Tibial nerve (tissue), 4 donors: ENCODE results near the gene PTPRCAP. TPM values are rescaled to one million over a fixed set of nuclear protein-coding genes. Genes with fewer than 3 reads are reported as not detected.

ENCODE experiments used
- DNase-seq, 2 donors: peaks; one replicate each; pipeline ENCODE4 v3.0.0-alpha.2; 2019; ENCODE audit warnings: low spot score in 2 of 2
- H3K27ac ChIP-seq, 4 donors: fragments of 200-600 bp; sonication (generic) in 3 of 4; one replicate each; pipeline ENCODE4 v1.5.1; 2017 to 2019; ENCODE audit warnings: mild to moderate bottlenecking in 1 of 4
- H3K27me3 ChIP-seq, 2 donors: fragments of 200-600 bp; sonication (generic) in 1 of 2; one replicate each; pipeline versions ENCODE4 v1.5.1 to v1.6.0; 2017 to 2019
- H3K36me3 ChIP-seq, 3 donors: fragments of 200-600 bp; sonication (generic); one replicate each; pipeline ENCODE4 v1.5.1; 2018 to 2019
- H3K4me1 ChIP-seq, 4 donors: fragments of 200-600 bp; sonication (generic) in 3 of 4; one replicate each; pipeline ENCODE4 v1.5.1; 2017 to 2019
- H3K4me3 ChIP-seq, 4 donors: fragments of 200-600 bp; sonication (generic) in 3 of 4; one replicate each; pipeline ENCODE4 v1.5.1; 2017 to 2019; ENCODE audit warnings: mild to moderate bottlenecking in 1 of 4, moderate library complexity in 1 of 4
- H3K9me3 ChIP-seq, 4 donors: fragments of 200-600 bp; sonication (generic) in 3 of 4; one replicate each; pipeline ENCODE4 v1.5.1; 2017 to 2019
- EP300 ChIP-seq, 2 donors: sonication (generic); formaldehyde crosslinking; IDR thresholded peaks; one replicate each; pipeline ENCODE4 v1.6.1; 2017; ENCODE audit warnings: antibody characterized with exemption in 2 of 2, mild to moderate bottlenecking in 1 of 2
- POLR2A ChIP-seq, 2 donors: fragments of 450-650 bp; IDR thresholded peaks; one replicate each; pipeline ENCODE4 v1.6.1; 2017; ENCODE audit warnings: antibody characterized with exemption in 2 of 2, mild to moderate bottlenecking in 2 of 2, moderate library complexity in 2 of 2
- WGBS, 2 donors: methylation state at CpG; one replicate each; pipeline ENCODE4 v1.1.5; 2018; 5-methylcytosine and 5-hydroxymethylcytosine counted together
- total RNA-seq, 4 donors: library from RNA; depleted of rRNA; stranded (reverse); fragments of >200 nt; gene quantifications; one replicate each; pipeline ENCODE4 v1.1.0, GENCODE V29; 2016
- TF ChIP-seq, protein P1 (sequence below), 5 experiments: fragments of 200-600 bp in 3 of 5; fragments of 450-650 bp in 2 of 5; sonication (generic) in 3 of 5; IDR thresholded peaks; one replicate each; pipeline ENCODE4 v1.5.1; 2016 to 2019; ENCODE audit warnings: antibody characterized with exemption in 5 of 5, mild to moderate bottlenecking in 3 of 5, moderate library complexity in 2 of 5

The PTPRCAP gene
- total RNA-seq, 4 donors from 2014 or later = 6.9 to 18.0 (median 12.8) TPM

DNA sequence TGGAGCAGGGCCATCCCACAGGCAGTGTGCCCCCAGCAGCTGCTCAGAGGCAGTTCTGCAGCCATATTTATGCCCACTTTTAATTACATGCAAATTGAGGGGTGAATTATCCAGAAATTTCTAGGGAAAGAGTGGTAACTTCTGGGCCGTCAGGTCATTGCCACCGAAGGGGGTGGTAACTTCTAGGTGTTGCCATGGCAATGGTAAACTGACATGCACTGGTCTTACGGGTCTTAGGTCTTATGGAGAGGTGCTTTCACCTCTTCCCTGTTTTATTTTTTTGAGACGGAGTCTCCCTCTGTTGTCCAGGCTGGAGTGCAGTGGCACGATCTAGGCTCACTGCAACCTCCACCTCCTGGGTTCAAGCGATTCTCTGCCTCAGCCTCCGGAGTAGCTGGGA is 35.4 kb upstream of the PTPRCAP start:
- no peak overlapping the region for H3K27ac ChIP-seq
- no peaks in the 10 kb centered on the region for H3K36me3 ChIP-seq
- 79 to 83% methylated on average over 7 of the region's 7 CpGs for WGBS, 2 donors
- H3K9me3 ChIP-seq = no peaks in the 10 kb centered on the region
- no peak overlapping the region for H3K4me3 ChIP-seq
- no peaks in the 10 kb centered on the region for H3K27me3 ChIP-seq
- TF ChIP-seq, protein P1, sequence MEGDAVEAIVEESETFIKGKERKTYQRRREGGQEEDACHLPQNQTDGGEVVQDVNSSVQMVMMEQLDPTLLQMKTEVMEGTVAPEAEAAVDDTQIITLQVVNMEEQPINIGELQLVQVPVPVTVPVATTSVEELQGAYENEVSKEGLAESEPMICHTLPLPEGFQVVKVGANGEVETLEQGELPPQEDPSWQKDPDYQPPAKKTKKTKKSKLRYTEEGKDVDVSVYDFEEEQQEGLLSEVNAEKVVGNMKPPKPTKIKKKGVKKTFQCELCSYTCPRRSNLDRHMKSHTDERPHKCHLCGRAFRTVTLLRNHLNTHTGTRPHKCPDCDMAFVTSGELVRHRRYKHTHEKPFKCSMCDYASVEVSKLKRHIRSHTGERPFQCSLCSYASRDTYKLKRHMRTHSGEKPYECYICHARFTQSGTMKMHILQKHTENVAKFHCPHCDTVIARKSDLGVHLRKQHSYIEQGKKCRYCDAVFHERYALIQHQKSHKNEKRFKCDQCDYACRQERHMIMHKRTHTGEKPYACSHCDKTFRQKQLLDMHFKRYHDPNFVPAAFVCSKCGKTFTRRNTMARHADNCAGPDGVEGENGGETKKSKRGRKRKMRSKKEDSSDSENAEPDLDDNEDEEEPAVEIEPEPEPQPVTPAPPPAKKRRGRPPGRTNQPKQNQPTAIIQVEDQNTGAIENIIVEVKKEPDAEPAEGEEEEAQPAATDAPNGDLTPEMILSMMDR (IDR thresholded peaks at IDR 0.05) = no peak
- no peak for TF ChIP-seq POLR2A (IDR thresholded peaks at IDR 0.05)
- no peak for TF ChIP-seq EP300 (IDR thresholded peaks at IDR 0.05)
- H3K4me1 ChIP-seq = peaks cover 0 to 21% (median 8%) of the 10 kb centered on the region in 4 donors
- DNase-seq = no peak

DNA sequence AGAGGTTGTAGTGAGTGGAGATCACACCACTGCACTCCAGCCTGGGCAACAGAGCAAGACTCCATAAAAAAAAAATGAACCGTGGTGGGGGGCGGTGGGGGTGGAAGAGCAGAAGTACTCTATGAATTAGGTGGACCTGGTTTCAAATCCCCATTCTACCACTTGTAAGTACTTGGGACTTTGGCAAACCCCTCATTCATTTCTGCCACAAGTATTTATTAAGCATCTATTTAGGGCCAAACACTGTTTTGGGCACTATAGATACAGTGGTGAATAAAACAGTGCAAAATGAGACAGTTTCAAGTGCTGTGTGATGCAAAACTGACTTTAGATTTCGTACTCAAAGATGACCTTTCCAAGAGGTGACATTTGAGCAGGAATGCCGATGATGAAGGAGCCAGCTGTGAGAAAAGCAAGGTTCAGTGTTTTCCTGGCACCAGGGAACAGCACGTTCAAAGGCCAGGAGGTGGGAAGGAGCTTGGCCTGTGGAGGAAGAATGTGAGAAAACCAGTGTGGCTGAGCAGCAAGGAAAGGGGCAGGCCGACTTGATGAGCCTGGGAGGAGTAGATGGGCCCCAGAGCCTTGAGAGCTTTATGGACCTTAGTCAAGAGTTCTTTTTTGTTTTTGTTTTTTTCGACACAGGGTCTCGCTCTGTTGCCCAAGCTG is 33.0 kb upstream of the PTPRCAP start:
- TF ChIP-seq EP300 (IDR thresholded peaks at IDR 0.05) (peak in 1 of 2 donors; percentile 30), POLR2A (IDR thresholded peaks at IDR 0.05) (no peak)
- TF ChIP-seq, protein P1 (IDR thresholded peaks at IDR 0.05) = no peak
- Histone ChIP-seq H3K27me3 (no peaks in the 10 kb centered on the region), H3K9me3 (no peaks in the 10 kb centered on the region), H3K27ac (peak overlapping the region in 2 of 4 donors; percentile 93 to 94), H3K4me1 (peaks cover 0 to 42% (median 18%) of the 10 kb centered on the region in 4 donors), H3K36me3 (peaks cover 0 to 13% (median 0%) of the 10 kb centered on the region in 3 donors), H3K4me3 (no peak overlapping the region)
- WGBS, 2 donors = 65 to 76% methylated on average over 8 of the region's 8 CpGs
- no peak for DNase-seq

DNA sequence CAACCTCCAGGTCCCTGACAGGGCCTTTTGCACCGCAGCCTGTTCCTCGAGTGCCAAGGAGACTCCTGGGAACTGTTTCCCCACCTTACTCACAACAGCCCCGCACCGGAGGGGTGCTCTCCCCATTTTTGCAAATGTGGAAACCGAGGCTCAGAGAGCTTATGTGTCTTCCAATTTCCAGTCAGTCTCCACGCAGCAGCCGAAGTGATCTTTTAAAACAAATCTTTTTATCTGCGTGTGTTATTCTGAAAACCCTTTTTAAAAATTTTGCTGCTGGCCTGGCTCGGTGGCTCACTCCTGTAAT is 32.0 kb upstream of the PTPRCAP start:
- 8 to 9% methylated on average over 9 of the region's 9 CpGs for WGBS, 2 donors

DNA sequence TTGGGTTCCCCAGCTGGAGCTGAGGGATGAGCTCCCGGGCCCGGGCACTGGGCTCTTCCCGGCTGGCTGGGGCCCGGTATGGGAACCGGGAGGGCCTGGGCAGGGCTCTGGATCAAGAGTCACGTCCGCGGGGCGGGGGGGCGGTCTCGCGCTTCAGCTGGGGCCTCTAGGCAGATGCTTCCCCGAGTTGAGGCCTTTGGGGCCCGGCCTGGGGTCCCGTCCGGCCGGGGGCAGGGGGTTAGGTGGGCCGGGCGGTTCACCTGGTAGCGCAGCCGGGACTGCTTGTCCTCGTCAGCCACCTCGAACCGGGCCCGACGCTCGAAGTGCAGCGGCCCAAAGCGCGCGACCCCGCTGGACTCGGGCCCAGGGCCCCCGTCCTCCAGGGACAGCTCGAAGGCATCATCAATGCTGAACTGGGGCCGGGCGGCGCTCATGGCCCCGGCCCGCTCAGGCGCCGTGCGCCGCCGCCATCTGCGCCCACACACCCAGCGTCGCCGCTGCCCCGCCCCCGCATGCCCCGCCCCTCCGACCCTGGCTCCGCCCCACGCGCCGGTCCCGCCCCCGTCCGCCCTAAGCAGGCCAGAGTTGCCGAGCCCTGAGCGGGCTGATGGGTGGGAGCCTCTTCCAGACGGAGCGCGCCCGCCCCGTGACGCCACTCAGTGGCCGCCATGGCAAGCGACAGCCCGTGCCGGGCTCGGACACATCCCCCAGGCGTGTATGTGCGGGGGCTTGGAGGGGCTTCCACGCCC is 31.5 kb upstream of the PTPRCAP start, which contains the start of gene TMEM134:
TMEM134 (minus strand) TSS at position 493 of the 749 bp plus-strand sequence; CDS start at position 434, 59 bp downstream.
- no peaks in the 10 kb centered on the region for H3K27me3 ChIP-seq
- peaks cover 3 to 53% (median 28%) of the 10 kb centered on the region in 4 donors for H3K4me1 ChIP-seq
- H3K27ac ChIP-seq = peak within 1 kb of the TSS; percentile 82 to 94 (median 92)
- H3K4me3 ChIP-seq = peak within 1 kb of the TSS; percentile 82 to 98 (median 86)
- H3K36me3 ChIP-seq = peaks cover 0 to 13% (median 0%) of the 10 kb centered on the region in 3 donors
- DNase-seq = peak; percentile 79 to 84
- WGBS, 2 donors = 0 to 3% methylated on average over 11 to 21 of the region's 76 CpGs
- H3K9me3 ChIP-seq = no peaks in the 10 kb centered on the region
- TF ChIP-seq EP300 (IDR thresholded peaks at IDR 0.05) (peak in 1 of 2 donors; percentile 94), POLR2A (IDR thresholded peaks at IDR 0.05) (peak in 1 of 2 donors; percentile 74)
- TF ChIP-seq, protein P1 (IDR thresholded peaks at IDR 0.05) = peak; percentile 47 to 76 (median 59)

More for the DNA sequence above, 32.0 kb upstream of the PTPRCAP start:
- H3K4me3 ChIP-seq = peak overlapping the region; percentile 82 to 98 (median 86)
- peak overlapping the region; percentile 82 to 94 (median 92) for H3K27ac ChIP-seq
- H3K36me3 ChIP-seq = peaks cover 0 to 13% (median 0%) of the 10 kb centered on the region in 3 donors
- TF ChIP-seq EP300 (IDR thresholded peaks at IDR 0.05) = no peak
- TF ChIP-seq, protein P1 (IDR thresholded peaks at IDR 0.05) = no peak
- TF ChIP-seq POLR2A (IDR thresholded peaks at IDR 0.05) = no peak
- no peaks in the 10 kb centered on the region for H3K27me3 ChIP-seq
- DNase-seq = no peak
- no peaks in the 10 kb centered on the region for H3K9me3 ChIP-seq
- H3K4me1 ChIP-seq = peaks cover 0 to 49% (median 24%) of the 10 kb centered on the region in 4 donors

DNA sequence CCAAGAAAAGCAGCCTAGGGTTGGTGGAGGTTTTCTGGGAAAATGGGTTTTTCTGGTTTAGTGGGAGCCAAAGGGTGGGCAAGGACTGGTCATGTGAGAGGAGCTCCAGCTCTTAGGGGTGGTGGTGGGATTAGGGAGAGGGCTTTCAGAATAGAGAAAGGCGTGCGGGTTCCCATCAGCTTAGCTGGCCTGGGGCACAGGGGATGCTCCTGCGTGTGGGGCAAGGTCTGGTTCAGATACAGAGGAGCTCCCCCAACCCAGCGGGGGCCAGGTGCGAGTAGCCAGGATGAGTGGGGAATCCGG is 30.9 kb upstream of the PTPRCAP start:
- H3K27ac ChIP-seq = peak overlapping the region; percentile 82 to 93 (median 90)
- DNase-seq = no peak
- peaks cover 4 to 58% (median 33%) of the 10 kb centered on the region in 4 donors for H3K4me1 ChIP-seq

More for the DNA sequence above, 30.9 kb upstream of the PTPRCAP start:
- no peaks in the 10 kb centered on the region for H3K9me3 ChIP-seq
- H3K36me3 ChIP-seq = peaks cover 0 to 13% (median 0%) of the 10 kb centered on the region in 3 donors
- TF ChIP-seq, protein P1 (IDR thresholded peaks at IDR 0.05) = no peak
- TF ChIP-seq EP300 (IDR thresholded peaks at IDR 0.05) (no peak), POLR2A (IDR thresholded peaks at IDR 0.05) (no peak)
- WGBS, 2 donors = 3% methylated on average over 6 of the region's 6 CpGs
- no peaks in the 10 kb centered on the region for H3K27me3 ChIP-seq
- H3K4me3 ChIP-seq = peak overlapping the region; percentile 82 to 98 (median 86)
